OCI-LY1 (cell line): ENCODE data around the gene EIF2B2.

Experiments used
- CTCF ChIP-seq: fragments of 200-600 bp; sonication (generic), shearing (Covaris generic); IDR thresholded peaks from 2 replicates; pipeline ENCODE4 v1.5.1; 2017; ENCODE audit warnings: mild to moderate bottlenecking, antibody characterized with exemption, low read length, moderate library complexity, mixed read lengths
- EZH2 ChIP-seq: fragments of 200-600 bp; sonication (generic), shearing (Covaris generic); IDR thresholded peaks from 2 replicates; pipeline ENCODE4 v1.8.0; 2017; ENCODE audit warnings: borderline replicate concordance, mixed run types, mild to moderate bottlenecking, antibody characterized with exemption, low read length, moderate library complexity, mixed read lengths

GRCh38 chr14:75002392-75003249 is at the start of gene EIF2B2:
- no peak for TF ChIP-seq CTCF
- no peak for TF ChIP-seq EZH2
